KMS-11 (cell line): ENCODE measurements around the gene OBSL1.

Experiments
- H2AFZ ChIP-seq: fragments of 200-600 bp; sonication (generic); 2 replicates; pipeline ENCODE4 v1.6.1; 2016; ENCODE audit warnings: antibody characterized with exemption, mixed run types, low read depth
- H3K27ac ChIP-seq: fragments of 200-600 bp; sonication (generic); 2 replicates; pipeline ENCODE4 v1.6.1; 2016; ENCODE audit warnings: mild to moderate bottlenecking, mixed run types
- H3K27me3 ChIP-seq: fragments of 200-600 bp; sonication (generic); 2 replicates; pipeline ENCODE4 v1.6.1; 2017; ENCODE audit warnings: mild to moderate bottlenecking, low read depth, mixed run types, moderate library complexity; ENCODE audit not compliant: insufficient read depth
- H3K36me3 ChIP-seq: fragments of 200-600 bp; sonication (generic); 2 replicates; pipeline ENCODE4 v1.6.1; 2017; ENCODE audit warnings: mild to moderate bottlenecking, mixed run types; ENCODE audit not compliant: insufficient read depth
- H3K4me1 ChIP-seq: fragments of 200-600 bp; sonication (generic); 2 replicates; pipeline ENCODE4 v1.6.1; 2016; ENCODE audit warnings: mild to moderate bottlenecking, low read depth, mixed run types; ENCODE audit not compliant: poor library complexity, severe bottlenecking
- H3K4me2 ChIP-seq: fragments of 200-600 bp; sonication (generic); 2 replicates; pipeline ENCODE4 v1.7.0; 2016; ENCODE audit warnings: mild to moderate bottlenecking, mixed run types
- H3K4me3 ChIP-seq: fragments of 200-600 bp; sonication (generic); IDR thresholded peaks from 2 replicates; pipeline ENCODE4 v1.6.1; 2017; ENCODE audit warnings: low read depth, low read length, mixed read lengths; ENCODE audit not compliant: insufficient read depth
- H3K79me2 ChIP-seq: fragments of 200-600 bp; sonication (generic); 2 replicates; pipeline ENCODE4 v1.6.1; 2016; ENCODE audit warnings: low read depth, mixed run types; ENCODE audit not compliant: insufficient read depth
- H3K9ac ChIP-seq: fragments of 200-600 bp; sonication (generic); 2 replicates; pipeline ENCODE4 v1.6.1; 2016; ENCODE audit warnings: mild to moderate bottlenecking, mixed run types
- H4K20me1 ChIP-seq: fragments of 200-600 bp; sonication (generic); 2 replicates; pipeline ENCODE4 v1.6.1; 2016; ENCODE audit warnings: mild to moderate bottlenecking, mixed run types; ENCODE audit not compliant: insufficient read depth
- TF ChIP-seq, protein P1 (sequence below): fragments of 200-600 bp; sonication (generic); conservative IDR thresholded peaks from 2 replicates; pipeline ENCODE4 v1.6.1; 2017; ENCODE audit warnings: low read depth, mild to moderate bottlenecking, antibody characterized with exemption, low read length, moderate library complexity, mixed read lengths

The OBSL1 gene

DNA sequence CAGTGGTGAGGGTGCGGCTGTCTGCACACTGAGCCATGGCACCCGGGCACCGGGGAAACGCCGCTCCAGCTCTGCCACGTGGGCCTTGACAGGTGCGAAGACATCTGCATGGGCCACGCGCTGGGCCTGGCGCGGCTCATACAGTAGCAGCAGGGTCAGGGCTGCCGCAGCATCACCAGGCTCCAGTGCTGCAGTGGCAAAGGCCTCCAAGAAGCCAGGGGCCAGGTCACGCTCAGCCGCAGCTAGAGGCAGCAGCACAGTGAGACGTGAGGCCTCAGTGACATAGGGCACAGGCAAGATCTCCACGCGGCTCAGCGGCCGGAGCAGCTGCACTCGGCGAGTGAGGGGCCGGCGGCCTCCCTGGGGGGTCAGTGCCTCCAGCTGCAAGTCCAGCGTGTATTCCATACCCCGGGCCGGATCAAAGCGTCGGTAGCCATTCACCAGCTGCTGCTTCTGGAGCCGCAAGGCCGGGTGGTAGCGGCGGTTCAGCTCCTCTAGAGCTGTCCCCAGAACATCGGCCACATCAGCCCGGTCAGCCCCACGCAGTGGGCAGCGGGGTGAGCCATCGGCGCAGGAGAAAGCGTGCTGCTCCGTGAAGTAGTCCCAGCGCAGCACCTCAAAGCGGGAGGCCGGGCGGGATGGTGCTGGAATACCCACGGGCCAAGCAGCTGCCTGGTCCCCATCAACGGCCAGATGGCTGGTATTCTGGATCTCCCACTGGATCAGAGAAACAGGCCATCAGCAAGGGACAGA lies 31.2 kb downstream of the OBSL1 start:
- H2AFZ ChIP-seq = no peak overlapping the region
- H3K27me3 ChIP-seq = peaks cover 8% of the 10 kb centered on the region; the same call in 1 of the 2 replicates
- peaks cover 4% of the 10 kb centered on the region for H3K4me1 ChIP-seq
- H3K36me3 ChIP-seq = no peaks in the 10 kb centered on the region
- no peak overlapping the region for H3K4me2 ChIP-seq
- TF ChIP-seq, protein P1, sequence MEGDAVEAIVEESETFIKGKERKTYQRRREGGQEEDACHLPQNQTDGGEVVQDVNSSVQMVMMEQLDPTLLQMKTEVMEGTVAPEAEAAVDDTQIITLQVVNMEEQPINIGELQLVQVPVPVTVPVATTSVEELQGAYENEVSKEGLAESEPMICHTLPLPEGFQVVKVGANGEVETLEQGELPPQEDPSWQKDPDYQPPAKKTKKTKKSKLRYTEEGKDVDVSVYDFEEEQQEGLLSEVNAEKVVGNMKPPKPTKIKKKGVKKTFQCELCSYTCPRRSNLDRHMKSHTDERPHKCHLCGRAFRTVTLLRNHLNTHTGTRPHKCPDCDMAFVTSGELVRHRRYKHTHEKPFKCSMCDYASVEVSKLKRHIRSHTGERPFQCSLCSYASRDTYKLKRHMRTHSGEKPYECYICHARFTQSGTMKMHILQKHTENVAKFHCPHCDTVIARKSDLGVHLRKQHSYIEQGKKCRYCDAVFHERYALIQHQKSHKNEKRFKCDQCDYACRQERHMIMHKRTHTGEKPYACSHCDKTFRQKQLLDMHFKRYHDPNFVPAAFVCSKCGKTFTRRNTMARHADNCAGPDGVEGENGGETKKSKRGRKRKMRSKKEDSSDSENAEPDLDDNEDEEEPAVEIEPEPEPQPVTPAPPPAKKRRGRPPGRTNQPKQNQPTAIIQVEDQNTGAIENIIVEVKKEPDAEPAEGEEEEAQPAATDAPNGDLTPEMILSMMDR = no peak
- H3K27ac ChIP-seq = no peak overlapping the region
- no peaks in the 10 kb centered on the region for H3K79me2 ChIP-seq
- no peak overlapping the region for H3K4me3 ChIP-seq
- H3K9ac ChIP-seq = no peak overlapping the region
- no peaks in the 10 kb centered on the region for H4K20me1 ChIP-seq

DNA sequence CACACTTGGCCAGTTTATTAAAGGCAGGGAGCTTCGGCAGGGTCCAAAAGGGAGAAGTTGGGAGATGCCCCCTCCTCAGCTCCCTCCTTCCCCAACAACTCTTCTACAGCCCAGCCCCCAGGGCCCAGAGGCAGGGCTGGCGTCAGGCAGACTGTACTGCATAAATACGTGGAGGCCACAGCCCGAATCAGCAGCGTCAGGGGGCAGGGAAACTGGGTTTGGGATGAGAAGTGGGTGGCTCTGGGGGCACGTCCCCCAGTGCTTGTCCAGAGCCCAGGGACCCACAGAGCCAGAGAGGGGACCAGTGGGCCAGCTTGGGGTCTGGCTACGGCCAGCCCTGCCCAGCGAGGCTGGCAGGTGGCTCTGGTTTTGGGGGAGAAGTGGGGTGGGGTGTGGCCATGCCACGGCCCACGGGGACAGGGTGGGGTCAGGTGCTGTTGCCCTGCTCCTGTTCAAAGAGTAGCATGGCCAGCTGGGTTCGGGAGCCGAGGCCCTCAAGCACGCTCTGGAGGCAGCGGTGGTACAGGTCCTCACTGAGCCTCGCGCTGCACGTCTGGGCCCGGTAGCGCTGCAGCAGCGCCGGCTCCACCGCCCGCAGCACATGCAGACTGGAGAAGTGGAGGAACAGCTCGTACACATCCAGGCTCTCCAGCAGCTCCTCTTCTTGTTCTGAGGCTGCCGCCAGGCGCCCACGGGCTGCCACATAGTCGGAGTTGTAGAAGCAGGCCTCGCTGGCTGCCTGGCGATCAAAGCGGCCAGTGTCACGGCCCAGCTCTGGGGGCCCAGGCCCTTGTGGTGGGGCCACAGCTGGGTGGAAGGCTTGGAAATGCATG lies 32.2 kb downstream of the OBSL1 start:
- Histone ChIP-seq H2AFZ (no peak overlapping the region), H3K27ac (no peak overlapping the region), H3K4me3 (no peak overlapping the region), H3K4me2 (no peak overlapping the region), H3K4me1 (peaks cover 4% of the 10 kb centered on the region), H3K27me3 (peaks cover 4% of the 10 kb centered on the region; the same call in 1 of the 2 replicates), H4K20me1 (no peaks in the 10 kb centered on the region), H3K9ac (no peak overlapping the region), H3K79me2 (no peaks in the 10 kb centered on the region), H3K36me3 (no peaks in the 10 kb centered on the region)
- TF ChIP-seq, protein P1 = no peak

DNA sequence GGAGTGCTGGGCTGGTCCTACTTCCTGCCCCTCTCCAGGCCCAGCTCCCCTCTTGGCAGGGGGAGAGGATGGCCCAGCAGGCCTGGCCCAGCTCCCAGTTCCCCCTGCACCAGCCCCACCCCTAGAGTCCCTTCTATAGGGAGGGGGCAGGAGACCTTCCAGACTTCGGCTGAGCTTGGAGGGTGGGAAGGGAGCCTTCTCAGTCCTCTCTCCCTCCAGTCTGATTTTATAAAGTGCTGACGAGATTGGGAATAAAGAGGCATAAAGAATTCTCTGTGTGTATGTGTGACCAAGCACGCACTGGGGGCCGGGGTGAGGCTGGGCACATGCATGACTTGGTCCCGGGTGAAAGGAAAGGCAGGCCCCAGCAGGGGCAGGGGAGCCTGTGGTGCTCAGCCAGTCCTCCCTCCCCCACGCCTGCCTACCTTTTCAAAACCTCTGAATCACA lies 32.8 kb downstream of the OBSL1 start:
- Histone ChIP-seq H3K4me1 (peaks cover 4% of the 10 kb centered on the region), H2AFZ (no peak overlapping the region), H3K36me3 (no peaks in the 10 kb centered on the region), H4K20me1 (no peaks in the 10 kb centered on the region), H3K4me3 (no peak overlapping the region), H3K27me3 (peaks cover 5% of the 10 kb centered on the region; the same call in 1 of the 2 replicates), H3K9ac (no peak overlapping the region), H3K27ac (no peak overlapping the region), H3K79me2 (no peaks in the 10 kb centered on the region), H3K4me2 (no peak overlapping the region)
- TF ChIP-seq, protein P1 = no peak

DNA sequence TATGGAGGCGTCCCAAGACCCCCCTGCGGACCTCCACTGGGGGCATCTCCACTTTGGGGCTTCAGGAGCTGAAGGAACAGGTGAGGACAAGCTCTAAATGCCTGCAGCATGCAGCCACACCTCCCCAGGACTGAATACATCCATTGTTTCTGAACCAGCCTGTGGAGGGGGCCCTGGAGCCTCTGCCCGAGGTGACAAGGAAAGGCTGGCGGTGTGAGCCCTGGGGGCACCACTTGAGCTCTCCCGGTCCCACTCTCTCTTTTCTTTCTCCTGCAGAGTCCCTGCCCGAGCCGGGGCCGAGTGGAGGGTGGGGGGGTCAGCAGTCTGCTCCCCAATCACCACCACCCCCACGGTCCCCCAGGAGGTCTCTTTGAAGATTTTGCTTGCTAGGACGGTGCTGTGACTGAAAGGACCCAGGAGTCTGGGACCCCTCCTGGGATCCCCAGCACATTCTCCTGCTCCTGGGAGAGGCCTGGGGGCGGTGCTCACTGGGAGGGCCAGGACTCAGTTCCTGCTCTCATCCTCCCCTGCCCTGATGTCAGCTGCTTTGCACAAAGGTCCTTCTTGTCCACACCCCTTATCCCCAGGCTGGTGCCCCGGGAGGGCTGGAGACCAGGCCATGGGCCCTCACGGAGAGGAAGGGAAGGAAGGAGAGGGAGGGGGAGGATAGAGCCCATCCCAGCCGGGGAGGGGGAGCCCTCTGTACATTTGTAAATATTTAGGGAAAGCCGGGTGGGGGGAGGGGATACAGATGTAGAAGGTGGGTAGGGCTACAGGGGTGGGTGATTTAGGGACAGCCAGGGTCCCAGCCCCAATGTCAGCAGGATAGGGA lies 33.5 kb downstream of the OBSL1 start:
- H3K4me2 ChIP-seq = no peak overlapping the region
- no peaks in the 10 kb centered on the region for H3K36me3 ChIP-seq

More for the DNA sequence above, 33.5 kb downstream of the OBSL1 start:
- Histone ChIP-seq H3K27ac (no peak overlapping the region), H2AFZ (no peak overlapping the region), H4K20me1 (no peaks in the 10 kb centered on the region), H3K4me1 (peaks cover 4% of the 10 kb centered on the region), H3K27me3 (peaks cover 10% of the 10 kb centered on the region; the same call in 1 of the 2 replicates), H3K9ac (no peak overlapping the region), H3K4me3 (no peak overlapping the region), H3K79me2 (no peaks in the 10 kb centered on the region)
- TF ChIP-seq, protein P1 = no peak
